SK-N-SH treated with all-trans-retinoic acid at 6 μM for 48 hours (cell line): ENCODE measurements around the gene ETAA1.

Source experiments
- ATAC-seq: fragments of 200-7000 bp; cut with Tn5 transposase; 3 replicates; pipeline ENCODE4 v1.9.1; 2020; ENCODE audit warnings: mild to moderate bottlenecking, moderate library complexity
- ARNTL ChIP-seq: fragments of 450-650 bp; formaldehyde crosslinking; IDR thresholded peaks from 2 replicates; pipeline ENCODE4 v1.5.0; 2020; ENCODE audit warnings: low read depth, mild to moderate bottlenecking, moderate library complexity, borderline replicate concordance
- BACH2 ChIP-seq: fragments of 250-450 bp; sonication (Bioruptor Pico); IDR thresholded peaks from 2 replicates; pipeline ENCODE4 v1.9.0; 2021; ENCODE audit warnings: mild to moderate bottlenecking, borderline replicate concordance
- CREB5 ChIP-seq: fragments of 250-450 bp; sonication (Bioruptor Pico); IDR thresholded peaks from 2 replicates; pipeline ENCODE4 v1.5.1; 2020; ENCODE audit warnings: low read depth, mild to moderate bottlenecking, moderate library complexity
- CSDC2 ChIP-seq: fragments of 250-450 bp; sonication (Bioruptor Pico); IDR thresholded peaks from 2 replicates; pipeline ENCODE4 v1.5.0; 2020; ENCODE audit warnings: mild to moderate bottlenecking, moderate library complexity
- CSRNP3 ChIP-seq: fragments of 250-450 bp; sonication (Bioruptor Pico); IDR thresholded peaks from 2 replicates; pipeline ENCODE4 v1.5.1; 2021; ENCODE audit warnings: mild to moderate bottlenecking, moderate library complexity
- GLIS3 ChIP-seq: fragments of 250-450 bp; sonication (Bioruptor Pico); IDR thresholded peaks from 2 replicates; pipeline ENCODE4 v1.5.0; 2020; ENCODE audit warnings: mild to moderate bottlenecking, moderate library complexity
- ISL1 ChIP-seq: fragments of 250-450 bp; sonication (Bioruptor Pico); IDR thresholded peaks from 2 replicates; pipeline ENCODE4 v2.1.2; 2022; ENCODE audit warnings: mild to moderate bottlenecking, moderate library complexity
- PATZ1 ChIP-seq: fragments of 250-450 bp; sonication (Bioruptor Pico); IDR thresholded peaks from 2 replicates; pipeline ENCODE4 v1.8.0; 2020; ENCODE audit warnings: mild to moderate bottlenecking, moderate library complexity, borderline replicate concordance
- POU6F1 ChIP-seq: fragments of 250-450 bp; sonication (Bioruptor Pico); IDR thresholded peaks from 2 replicates; pipeline ENCODE4 v1.8.0; 2021; ENCODE audit warnings: low read depth, mild to moderate bottlenecking, moderate library complexity, borderline replicate concordance
- PPARA ChIP-seq: fragments of 250-450 bp; sonication (Bioruptor Pico); IDR thresholded peaks from 2 replicates; pipeline ENCODE4 v1.5.0; 2020; ENCODE audit warnings: mild to moderate bottlenecking, borderline replicate concordance
- RARB ChIP-seq: fragments of 250-450 bp; sonication (Bioruptor Pico); IDR thresholded peaks from 2 replicates; pipeline ENCODE4 v1.8.0; 2021; ENCODE audit warnings: mild to moderate bottlenecking, moderate library complexity
- TCF4 ChIP-seq: fragments of 250-450 bp; sonication (Bioruptor Pico); IDR thresholded peaks from 2 replicates; pipeline ENCODE4 v1.8.0; 2021; ENCODE audit warnings: mild to moderate bottlenecking, moderate library complexity, borderline replicate concordance
- TOX ChIP-seq: fragments of 250-450 bp; sonication (Bioruptor Pico); IDR thresholded peaks from 2 replicates; pipeline ENCODE4 v1.8.0; 2021; ENCODE audit warnings: mild to moderate bottlenecking, moderate library complexity, borderline replicate concordance
- TSHZ2 ChIP-seq: fragments of 250-450 bp; sonication (Bioruptor Pico); IDR thresholded peaks from 2 replicates; pipeline ENCODE4 v1.5.0; 2020; ENCODE audit warnings: mild to moderate bottlenecking, moderate library complexity
- ZC3H10 ChIP-seq: fragments of 250-450 bp; sonication (Bioruptor Pico); IDR thresholded peaks from 2 replicates; pipeline ENCODE4 v1.5.1; 2021; ENCODE audit warnings: mild to moderate bottlenecking, moderate library complexity
- ZFP3 ChIP-seq: fragments of 250-450 bp; sonication (Bioruptor Pico); IDR thresholded peaks from 2 replicates; pipeline ENCODE4 v1.5.0; 2020; ENCODE audit warnings: mild to moderate bottlenecking, moderate library complexity
- ZNF565 ChIP-seq: fragments of 450-650 bp; formaldehyde crosslinking; conservative IDR thresholded peaks from 2 replicates; pipeline ENCODE4 v1.5.0; 2020; ENCODE audit warnings: low read depth, mild to moderate bottlenecking, moderate library complexity
- ZNF70 ChIP-seq: fragments of 450-650 bp; formaldehyde crosslinking; IDR thresholded peaks from 2 replicates; pipeline ENCODE4 v1.5.0; 2020; ENCODE audit warnings: mild to moderate bottlenecking, moderate library complexity
- ZNF8 ChIP-seq: fragments of 450-650 bp; formaldehyde crosslinking; IDR thresholded peaks from 2 replicates; pipeline ENCODE4 v1.5.0; 2020; ENCODE audit warnings: mild to moderate bottlenecking, moderate library complexity

Gene ETAA1

GRCh38 chr2:67445652-67446268 lies 48.6 kb downstream of the ETAA1 start (continued):
- no peak for TF ChIP-seq CREB5 (CRISPR knock-in tag)

- TF ChIP-seq ARNTL: no peak
- no peak for TF ChIP-seq ISL1 (CRISPR knock-in tag)
- no peak for ATAC-seq
Measured at GRCh38 chr2:67446491-67446911, 49.4 kb downstream of the ETAA1 start.

GRCh38 chr2:67448648-67449047 lies 51.5 kb downstream of the ETAA1 start:
- no peak for TF ChIP-seq PATZ1 (CRISPR knock-in tag)
- no peak for TF ChIP-seq TCF4
- no peak for TF ChIP-seq TOX (CRISPR knock-in tag)
- no peak for TF ChIP-seq RARB (CRISPR knock-in tag)
- TF ChIP-seq ZC3H10 (CRISPR knock-in tag): no peak
- TF ChIP-seq ZFP3 (CRISPR knock-in tag): no peak
- TF ChIP-seq PPARA (CRISPR knock-in tag): no peak
- TF ChIP-seq CSDC2 (CRISPR knock-in tag): no peak
- TF ChIP-seq ZNF70: no peak
- TF ChIP-seq ARNTL: no peak
- no peak for TF ChIP-seq ZNF565 (CRISPR knock-in tag)
- TF ChIP-seq GLIS3 (CRISPR knock-in tag): no peak
- TF ChIP-seq TSHZ2 (CRISPR knock-in tag): no peak
- no peak for TF ChIP-seq CSRNP3
- no peak for TF ChIP-seq POU6F1
- no peak for TF ChIP-seq ISL1 (CRISPR knock-in tag)
- TF ChIP-seq CREB5 (CRISPR knock-in tag): no peak
- no peak for TF ChIP-seq BACH2 (CRISPR knock-in tag)
- no peak for TF ChIP-seq ZNF8
- no peak for ATAC-seq
